GM12878 (cell line): ENCODE data around the gene AGPAT4.

ENCODE experiments used
- EP300 ChIP-seq, 2 experiments: fragments of 150-350 bp in 1 of 2; IDR thresholded peaks; 2 replicates each; pipeline ENCODE4 v1.6.1; 2011 to 2012; ENCODE audit warnings: low read depth in 2 of 2, low read length in 2 of 2, borderline replicate concordance in 1 of 2, improper control_type of control experiment in 1 of 2, inconsistent platforms in 1 of 2; ENCODE audit not compliant: control insufficient read depth in 1 of 2
- MYB ChIP-seq: fragments of 150-350 bp; IDR thresholded peaks from 2 replicates; pipeline ENCODE4 v1.6.1; 2014; ENCODE audit warnings: mild to moderate bottlenecking, low read depth, low read length, borderline replicate concordance
- NFIC ChIP-seq: IDR thresholded peaks from 2 replicates; pipeline ENCODE4 v1.6.1; 2012; ENCODE audit warnings: low read depth, mild to moderate bottlenecking, inconsistent platforms, low read length, moderate library complexity
- TAF1 ChIP-seq: IDR thresholded peaks from 2 replicates; pipeline ENCODE4 v1.6.1; 2011; ENCODE audit warnings: mild to moderate bottlenecking, low read depth, low read length, borderline replicate concordance
- ZNF274 ChIP-seq: IDR thresholded peaks from one replicate; pipeline ENCODE4 v1.8.0; 2011; ENCODE audit not compliant: insufficient read length, insufficient read depth
- TF ChIP-seq, protein P1 (sequence below), 3 experiments: IDR thresholded peaks in 2 of 3; conservative IDR thresholded peaks in 1 of 3; 2 replicates each; pipeline ENCODE4 v1.5.1; 2011; ENCODE audit warnings: low read depth in 3 of 3, low read length in 3 of 3, mild to moderate bottlenecking in 3 of 3, control low read depth in 2 of 3, moderate library complexity in 2 of 3, inconsistent platforms in 1 of 3, mixed read lengths in 1 of 3; ENCODE audit not compliant: control insufficient read depth in 2 of 3, insufficient read depth in 1 of 3; ENCODE audit errors: extremely low read depth in 1 of 3

- TF ChIP-seq EP300 (IDR thresholded peaks at IDR 0.05; ENCODE audit: borderline replicate concordance in 1 of 2, control insufficient read depth in 1 of 2, low read depth in 2 of 2, low read length in 2 of 2) (no peak), NFIC (no peak), TAF1 (no peak), MYB (no peak), ZNF274 (no peak)
- TF ChIP-seq, protein P1, sequence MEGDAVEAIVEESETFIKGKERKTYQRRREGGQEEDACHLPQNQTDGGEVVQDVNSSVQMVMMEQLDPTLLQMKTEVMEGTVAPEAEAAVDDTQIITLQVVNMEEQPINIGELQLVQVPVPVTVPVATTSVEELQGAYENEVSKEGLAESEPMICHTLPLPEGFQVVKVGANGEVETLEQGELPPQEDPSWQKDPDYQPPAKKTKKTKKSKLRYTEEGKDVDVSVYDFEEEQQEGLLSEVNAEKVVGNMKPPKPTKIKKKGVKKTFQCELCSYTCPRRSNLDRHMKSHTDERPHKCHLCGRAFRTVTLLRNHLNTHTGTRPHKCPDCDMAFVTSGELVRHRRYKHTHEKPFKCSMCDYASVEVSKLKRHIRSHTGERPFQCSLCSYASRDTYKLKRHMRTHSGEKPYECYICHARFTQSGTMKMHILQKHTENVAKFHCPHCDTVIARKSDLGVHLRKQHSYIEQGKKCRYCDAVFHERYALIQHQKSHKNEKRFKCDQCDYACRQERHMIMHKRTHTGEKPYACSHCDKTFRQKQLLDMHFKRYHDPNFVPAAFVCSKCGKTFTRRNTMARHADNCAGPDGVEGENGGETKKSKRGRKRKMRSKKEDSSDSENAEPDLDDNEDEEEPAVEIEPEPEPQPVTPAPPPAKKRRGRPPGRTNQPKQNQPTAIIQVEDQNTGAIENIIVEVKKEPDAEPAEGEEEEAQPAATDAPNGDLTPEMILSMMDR (IDR thresholded peaks at IDR 0.05 in 2 of 3, conservative IDR thresholded peaks at IDR 0.05 in 1 of 3; ENCODE audit: control insufficient read depth in 2 of 3, extremely low read depth in 1 of 3, insufficient read depth in 1 of 3, low read depth in 3 of 3, low read length in 3 of 3): no peak
Observed at GRCh38 chr6:161259302-161259701, 14.6 kb downstream of the AGPAT4 start.
